OCI-LY3 (cell line): ENCODE results near the gene CD19.

Experiments
- H2AFZ ChIP-seq: fragments of 200-600, 300-600 bp; shearing (Covaris generic); 2 replicates; pipeline ENCODE4 v1.6.0; 2014; ENCODE audit warnings: antibody characterized with exemption, low read depth, low read length
- H3K27ac ChIP-seq: fragments of 200-600, 300-600 bp; sonication (generic); 2 replicates; pipeline ENCODE4 v1.5.1; 2014; ENCODE audit warnings: mild to moderate bottlenecking, low read length, moderate library complexity, mixed read lengths
- H3K27me3 ChIP-seq: fragments of 200-600, 300-600 bp; sonication (generic); 2 replicates; pipeline ENCODE4 v1.6.1; 2014; ENCODE audit warnings: low read depth, low read length, mixed read lengths
- H3K36me3 ChIP-seq: fragments of 200-600, 300-600 bp; sonication (generic); replicated peaks from 2 replicates; pipeline ENCODE3; 2014; ENCODE audit warnings: low read depth, low read length, mixed read lengths
- H3K4me1 ChIP-seq: fragments of 300-600, 200-600 bp; sonication (generic); 2 replicates; pipeline ENCODE4 v1.6.1; 2014; ENCODE audit warnings: low read length, mixed read lengths
- H3K4me2 ChIP-seq: fragments of 200-600, 300-600 bp; sonication (generic); 2 replicates; pipeline ENCODE4 v1.6.1; 2014; ENCODE audit warnings: low read length, mixed read lengths
- H3K4me3 ChIP-seq: fragments of 300-600, 200-600 bp; sonication (generic); 2 replicates; pipeline ENCODE4 v1.5.1; 2014; ENCODE audit warnings: antibody characterized with exemption, mild to moderate bottlenecking, low read length, moderate library complexity
- H3K79me2 ChIP-seq: fragments of 300-600, 200-600 bp; shearing (Covaris generic); 2 replicates; pipeline ENCODE4 v1.6.1; 2014; ENCODE audit warnings: mild to moderate bottlenecking, low read length, mixed read lengths
- H3K9ac ChIP-seq: fragments of 300-600, 200-600 bp; shearing (Covaris generic); 2 replicates; pipeline ENCODE4 v1.6.0; 2014; ENCODE audit warnings: mild to moderate bottlenecking, low read length, moderate library complexity
- H3K9me3 ChIP-seq: fragments of 200-600, 300-600 bp; shearing (Covaris generic); 2 replicates; pipeline ENCODE4 v1.6.1; 2014; ENCODE audit warnings: low read length, mixed read lengths; ENCODE audit not compliant: insufficient read depth
- H4K20me1 ChIP-seq: fragments of 200-600, 300-600 bp; sonication (generic); 2 replicates; pipeline ENCODE4 v1.6.1; 2016; ENCODE audit warnings: low read length, mixed read lengths; ENCODE audit not compliant: insufficient read depth
- EZH2phosphoT487 ChIP-seq: fragments of 200-600 bp; shearing (Covaris generic); IDR thresholded peaks from 2 replicates; pipeline ENCODE4 v1.6.1; 2018; ENCODE audit warnings: antibody characterized with exemption, mixed run types, low read depth
- TF ChIP-seq, protein P1 (sequence below): fragments of 200-600, 300-600 bp; sonication (generic); IDR thresholded peaks from 2 replicates; pipeline ENCODE4 v1.5.1; 2014; ENCODE audit warnings: antibody characterized with exemption, low read length, low read depth

CD19 gene

DNA sequence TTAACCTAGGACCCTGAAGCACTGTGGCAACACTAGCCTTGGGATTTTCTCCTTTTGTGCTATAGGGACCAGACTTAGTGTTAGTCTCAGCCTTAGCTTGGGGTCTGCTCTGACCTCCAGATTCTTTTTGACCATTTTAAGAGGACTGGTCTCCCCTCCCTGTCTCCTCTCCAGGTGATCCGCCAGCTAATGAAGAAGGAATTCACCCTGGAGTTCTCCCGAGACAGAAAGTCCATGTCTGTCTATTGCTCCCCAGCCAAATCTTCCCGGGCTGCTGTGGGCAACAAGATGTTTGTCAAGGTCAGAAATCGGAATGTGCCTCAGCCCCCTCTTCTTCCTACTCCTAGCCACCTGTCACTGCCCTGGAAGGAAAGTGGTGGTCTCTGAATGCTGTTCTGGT is 33.9 kb upstream of the CD19 start:
- Histone ChIP-seq H3K36me3 (no peaks in the 10 kb centered on the region), H3K4me3 (no peak overlapping the region), H3K9me3 (no peaks in the 10 kb centered on the region), H4K20me1 (no peaks in the 10 kb centered on the region), H2AFZ (no peak overlapping the region), H3K27me3 (no peaks in the 10 kb centered on the region), H3K4me1 (peaks cover 6% of the 10 kb centered on the region; the same call in 1 of the 2 replicates), H3K9ac (no peak overlapping the region), H3K4me2 (no peak overlapping the region), H3K79me2 (no peaks in the 10 kb centered on the region), H3K27ac (no peak overlapping the region)
- no peak for TF ChIP-seq EZH2phosphoT487
- TF ChIP-seq, protein P1, sequence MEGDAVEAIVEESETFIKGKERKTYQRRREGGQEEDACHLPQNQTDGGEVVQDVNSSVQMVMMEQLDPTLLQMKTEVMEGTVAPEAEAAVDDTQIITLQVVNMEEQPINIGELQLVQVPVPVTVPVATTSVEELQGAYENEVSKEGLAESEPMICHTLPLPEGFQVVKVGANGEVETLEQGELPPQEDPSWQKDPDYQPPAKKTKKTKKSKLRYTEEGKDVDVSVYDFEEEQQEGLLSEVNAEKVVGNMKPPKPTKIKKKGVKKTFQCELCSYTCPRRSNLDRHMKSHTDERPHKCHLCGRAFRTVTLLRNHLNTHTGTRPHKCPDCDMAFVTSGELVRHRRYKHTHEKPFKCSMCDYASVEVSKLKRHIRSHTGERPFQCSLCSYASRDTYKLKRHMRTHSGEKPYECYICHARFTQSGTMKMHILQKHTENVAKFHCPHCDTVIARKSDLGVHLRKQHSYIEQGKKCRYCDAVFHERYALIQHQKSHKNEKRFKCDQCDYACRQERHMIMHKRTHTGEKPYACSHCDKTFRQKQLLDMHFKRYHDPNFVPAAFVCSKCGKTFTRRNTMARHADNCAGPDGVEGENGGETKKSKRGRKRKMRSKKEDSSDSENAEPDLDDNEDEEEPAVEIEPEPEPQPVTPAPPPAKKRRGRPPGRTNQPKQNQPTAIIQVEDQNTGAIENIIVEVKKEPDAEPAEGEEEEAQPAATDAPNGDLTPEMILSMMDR: no peak

DNA sequence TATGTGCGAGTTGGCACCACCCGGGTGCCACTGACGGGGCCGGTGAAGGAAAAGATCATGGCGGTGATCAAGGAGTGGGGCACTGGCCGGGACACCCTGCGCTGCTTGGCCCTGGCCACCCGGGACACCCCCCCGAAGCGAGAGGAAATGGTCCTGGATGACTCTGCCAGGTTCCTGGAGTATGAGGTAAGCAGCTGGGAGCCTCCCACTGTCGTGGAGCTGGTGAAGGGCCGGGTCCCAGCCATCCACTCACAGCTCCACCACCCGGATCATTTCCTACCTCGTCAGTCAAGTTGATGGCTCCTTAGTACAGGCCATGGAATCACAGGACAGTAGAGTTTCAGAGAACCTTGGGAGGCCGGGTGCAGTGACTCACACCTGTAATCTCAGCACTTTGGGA is 33.5 kb upstream of the CD19 start:
- H4K20me1 ChIP-seq: no peaks in the 10 kb centered on the region

DNA sequence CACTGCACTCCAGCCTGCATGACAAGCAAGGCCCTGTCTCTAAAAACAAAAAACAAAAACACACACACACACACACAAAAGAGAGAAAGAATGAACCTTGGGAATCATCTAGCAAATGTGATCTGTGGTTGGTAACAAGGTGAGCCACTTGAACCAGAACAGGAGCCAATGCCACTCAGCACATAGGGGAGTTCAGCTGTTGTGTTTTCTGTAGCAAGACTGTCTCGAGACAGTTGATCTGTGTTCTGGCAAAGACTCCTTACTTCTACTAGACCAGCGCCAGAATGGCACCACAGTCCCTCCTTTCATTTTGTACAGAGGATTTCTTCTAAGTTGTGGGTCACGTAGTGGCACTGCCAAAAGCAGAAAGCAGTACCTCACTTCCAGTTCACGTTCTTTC is 32.8 kb upstream of the CD19 start:
- Histone ChIP-seq H3K27me3 (no peaks in the 10 kb centered on the region), H3K79me2 (no peaks in the 10 kb centered on the region), H3K36me3 (no peaks in the 10 kb centered on the region), H3K4me3 (no peak overlapping the region), H4K20me1 (no peaks in the 10 kb centered on the region), H3K9ac (no peak overlapping the region), H2AFZ (no peak overlapping the region), H3K4me2 (no peak overlapping the region), H3K4me1 (peaks cover 6% of the 10 kb centered on the region; the same call in 1 of the 2 replicates), H3K27ac (no peak overlapping the region), H3K9me3 (no peaks in the 10 kb centered on the region)
- no peak for TF ChIP-seq EZH2phosphoT487
- TF ChIP-seq, protein P1: no peak

More for the DNA sequence above, 33.5 kb upstream of the CD19 start:
- Histone ChIP-seq H3K4me2 (no peak overlapping the region), H3K27ac (no peak overlapping the region), H3K79me2 (no peaks in the 10 kb centered on the region), H2AFZ (no peak overlapping the region), H3K36me3 (no peaks in the 10 kb centered on the region), H3K4me3 (no peak overlapping the region), H3K9me3 (no peaks in the 10 kb centered on the region), H3K9ac (no peak overlapping the region), H3K27me3 (no peaks in the 10 kb centered on the region), H3K4me1 (peaks cover 6% of the 10 kb centered on the region; the same call in 1 of the 2 replicates)
- no peak for TF ChIP-seq EZH2phosphoT487
- TF ChIP-seq, protein P1: no peak

DNA sequence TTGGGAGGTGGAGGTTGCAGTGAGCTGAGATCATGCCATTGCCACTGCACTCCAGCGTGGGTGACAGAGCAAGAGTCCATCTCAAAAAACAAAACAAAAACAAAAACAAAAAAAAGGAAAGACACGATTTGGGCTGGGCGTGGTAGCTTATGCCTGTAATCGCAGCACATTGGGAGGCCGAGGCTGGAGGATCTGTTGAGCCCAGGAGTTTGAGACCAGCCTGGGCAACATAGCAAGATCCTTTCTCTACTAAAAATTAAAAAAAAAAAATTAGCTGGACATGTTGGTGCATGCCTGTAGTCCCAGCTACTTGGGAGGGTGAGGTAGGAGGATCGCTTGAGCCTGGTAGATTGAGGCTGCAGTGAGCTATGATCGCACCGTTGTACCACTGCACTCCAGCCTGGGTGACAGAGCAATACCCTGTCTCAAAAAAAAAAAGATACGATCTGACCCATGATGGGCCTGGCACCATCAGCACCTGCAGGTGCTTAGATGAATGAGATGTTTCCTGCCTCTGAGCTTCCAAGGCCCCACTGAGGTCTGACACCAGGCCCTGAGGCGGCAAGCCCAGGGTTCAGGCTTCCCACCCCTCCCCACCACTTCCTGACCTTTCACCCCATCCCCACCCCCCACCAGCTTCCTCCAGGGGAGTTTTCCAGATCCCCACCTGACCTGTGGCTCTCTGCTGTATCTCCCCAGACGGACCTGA is 31.7 kb upstream of the CD19 start:
- H3K4me2 ChIP-seq: no peak overlapping the region
- no peak overlapping the region for H2AFZ ChIP-seq
- H4K20me1 ChIP-seq: no peaks in the 10 kb centered on the region
- no peaks in the 10 kb centered on the region for H3K36me3 ChIP-seq
- no peaks in the 10 kb centered on the region for H3K9me3 ChIP-seq
- H3K27me3 ChIP-seq: no peaks in the 10 kb centered on the region
- no peak overlapping the region for H3K4me3 ChIP-seq
- TF ChIP-seq EZH2phosphoT487: no peak
- TF ChIP-seq, protein P1: no peak
- no peaks in the 10 kb centered on the region for H3K79me2 ChIP-seq
- no peak overlapping the region for H3K27ac ChIP-seq
- H3K4me1 ChIP-seq: peaks cover 6% of the 10 kb centered on the region; the same call in 1 of the 2 replicates
- no peak overlapping the region for H3K9ac ChIP-seq
